ENCODE data around the gene INMT. TPM values are rescaled to one million over a fixed set of nuclear protein-coding genes. Genes with fewer than 3 reads are reported as not detected.

The INMT gene
- total and polyA plus RNA-seq, 12 donors, result 12.3 to 57.3 (median 26.9) TPM

DNA sequence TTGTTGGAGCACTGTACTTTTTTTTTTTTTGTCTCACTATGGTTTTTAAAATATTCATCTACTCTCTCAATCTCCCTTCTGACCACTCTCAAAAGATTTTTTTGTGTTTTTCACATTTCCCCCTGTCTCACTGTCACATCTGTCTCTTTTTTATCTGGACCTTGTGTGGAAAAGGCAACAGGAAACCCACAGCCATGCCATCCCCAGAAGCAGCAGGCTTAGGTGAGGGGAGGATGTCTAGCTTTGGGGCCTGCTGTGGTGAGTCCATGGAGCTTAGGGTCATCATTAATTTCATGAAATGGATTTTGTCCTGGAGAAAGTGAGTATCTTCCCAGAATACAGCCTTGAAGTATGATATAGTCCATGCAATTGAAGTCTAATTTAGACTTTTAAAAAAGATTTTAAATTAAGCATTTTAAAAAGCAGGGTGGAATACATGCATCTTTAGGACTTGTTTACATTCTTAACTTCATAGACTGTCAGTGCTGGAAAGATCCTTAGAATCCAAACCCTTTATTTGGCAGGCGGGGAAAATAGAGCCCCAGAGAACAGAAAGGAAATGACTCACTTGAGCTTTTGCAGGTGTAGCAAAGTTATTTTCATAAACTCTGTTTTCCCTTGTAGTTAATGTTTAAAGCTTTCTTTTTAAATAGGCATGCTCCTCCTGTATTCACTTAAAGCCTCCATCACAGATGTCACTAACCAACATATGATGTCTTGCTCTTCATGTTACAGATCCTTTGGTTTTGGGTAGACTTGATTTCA, 44.4 kb downstream of the INMT start:
- 46 to 55% methylated on average over 1 of the region's 1 CpG for WGBS, 2 donors
- H3K36me3 ChIP-seq, result peaks cover 0 to 37% (median 0%) of the 10 kb centered on the region in 9 donors
- H3K27me3 ChIP-seq, result no peaks in the 10 kb centered on the region
- peak overlapping the region in 9 of 10 donors; percentile 9 to 81 (median 53) for H3K27ac ChIP-seq
- no peaks in the 10 kb centered on the region for H3K9me3 ChIP-seq
- intact Hi-C loops (cut with DNase I), result loop anchor here in 3 of 10 donors (5.0 to 10.0 kb wide), 4 partner anchors 49 to 181 kb away; no protein-coding TSS in a partner anchor
- H3K4me3 ChIP-seq, result no peak overlapping the region
- TF ChIP-seq, protein P1, sequence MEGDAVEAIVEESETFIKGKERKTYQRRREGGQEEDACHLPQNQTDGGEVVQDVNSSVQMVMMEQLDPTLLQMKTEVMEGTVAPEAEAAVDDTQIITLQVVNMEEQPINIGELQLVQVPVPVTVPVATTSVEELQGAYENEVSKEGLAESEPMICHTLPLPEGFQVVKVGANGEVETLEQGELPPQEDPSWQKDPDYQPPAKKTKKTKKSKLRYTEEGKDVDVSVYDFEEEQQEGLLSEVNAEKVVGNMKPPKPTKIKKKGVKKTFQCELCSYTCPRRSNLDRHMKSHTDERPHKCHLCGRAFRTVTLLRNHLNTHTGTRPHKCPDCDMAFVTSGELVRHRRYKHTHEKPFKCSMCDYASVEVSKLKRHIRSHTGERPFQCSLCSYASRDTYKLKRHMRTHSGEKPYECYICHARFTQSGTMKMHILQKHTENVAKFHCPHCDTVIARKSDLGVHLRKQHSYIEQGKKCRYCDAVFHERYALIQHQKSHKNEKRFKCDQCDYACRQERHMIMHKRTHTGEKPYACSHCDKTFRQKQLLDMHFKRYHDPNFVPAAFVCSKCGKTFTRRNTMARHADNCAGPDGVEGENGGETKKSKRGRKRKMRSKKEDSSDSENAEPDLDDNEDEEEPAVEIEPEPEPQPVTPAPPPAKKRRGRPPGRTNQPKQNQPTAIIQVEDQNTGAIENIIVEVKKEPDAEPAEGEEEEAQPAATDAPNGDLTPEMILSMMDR (IDR thresholded peaks at IDR 0.05), result no peak
- peak in 4 of 8 donors; percentile 25 to 39 (median 35) for ATAC-seq
- DNase-seq, result no peak
- peaks cover 0 to 63% (median 47%) of the 10 kb centered on the region in 9 donors for H3K4me1 ChIP-seq

DNA sequence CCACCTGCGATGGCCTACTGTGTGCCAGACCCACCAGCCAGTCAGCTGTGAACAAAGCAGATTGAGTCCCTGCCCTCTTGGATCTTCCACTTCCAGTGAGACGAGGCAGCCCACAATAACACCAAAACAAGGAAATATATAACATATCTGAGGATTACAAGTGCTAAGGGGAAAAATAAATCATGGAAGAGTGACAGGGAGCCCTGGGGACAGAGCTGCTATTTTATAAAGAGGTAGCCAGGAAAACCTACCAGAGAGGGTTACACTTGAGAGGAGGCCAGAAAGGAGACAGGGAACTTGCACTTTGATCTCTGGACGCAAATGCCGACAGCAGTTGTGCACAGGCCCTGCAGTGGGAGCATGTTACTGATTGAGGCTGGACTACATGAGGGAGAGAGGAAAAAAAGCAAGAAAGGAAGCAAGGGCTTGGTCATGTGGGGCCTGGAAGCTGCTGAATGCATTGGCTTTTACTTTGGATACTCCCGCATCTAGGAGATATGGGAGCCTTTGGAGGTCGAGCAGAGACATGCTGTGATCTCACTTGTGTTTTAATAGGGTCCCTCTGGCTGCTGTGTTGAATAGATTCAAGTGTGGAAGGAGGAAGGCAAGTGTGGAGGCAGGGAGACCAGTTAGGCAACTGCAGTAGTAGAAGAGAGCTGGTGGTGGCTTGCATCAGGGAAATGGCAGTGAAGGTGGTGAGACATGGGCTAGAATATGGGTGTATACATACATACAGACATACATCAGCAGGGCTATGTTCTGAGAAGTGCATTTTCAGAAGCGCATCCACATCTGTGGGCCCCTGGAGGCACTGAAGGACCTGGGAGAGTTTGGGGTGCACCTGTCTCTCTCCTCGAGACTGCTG, 45.5 kb downstream of the INMT start:
- intact Hi-C loops (cut with DNase I), result loop anchor here in 4 of 10 donors (2.0 to 10.0 kb wide), 5 partner anchors 50 to 325 kb away; no protein-coding TSS in a partner anchor
- Histone ChIP-seq H3K4me1 (peaks cover 0 to 68% (median 52%) of the 10 kb centered on the region in 9 donors), H3K4me3 (no peak overlapping the region), H3K36me3 (peaks cover 0 to 26% (median 0%) of the 10 kb centered on the region in 9 donors), H3K27me3 (no peaks in the 10 kb centered on the region), H3K9me3 (no peaks in the 10 kb centered on the region), H3K27ac (peak overlapping the region in 9 of 10 donors; percentile 4 to 81 (median 46))
- WGBS, 2 donors, result 57 to 59% methylated on average over 8 of the region's 8 CpGs
- ATAC-seq, result peak in 5 of 8 donors; percentile 18 to 35 (median 28)
- TF ChIP-seq, protein P1 (IDR thresholded peaks at IDR 0.05), result no peak
- no peak for DNase-seq

DNA sequence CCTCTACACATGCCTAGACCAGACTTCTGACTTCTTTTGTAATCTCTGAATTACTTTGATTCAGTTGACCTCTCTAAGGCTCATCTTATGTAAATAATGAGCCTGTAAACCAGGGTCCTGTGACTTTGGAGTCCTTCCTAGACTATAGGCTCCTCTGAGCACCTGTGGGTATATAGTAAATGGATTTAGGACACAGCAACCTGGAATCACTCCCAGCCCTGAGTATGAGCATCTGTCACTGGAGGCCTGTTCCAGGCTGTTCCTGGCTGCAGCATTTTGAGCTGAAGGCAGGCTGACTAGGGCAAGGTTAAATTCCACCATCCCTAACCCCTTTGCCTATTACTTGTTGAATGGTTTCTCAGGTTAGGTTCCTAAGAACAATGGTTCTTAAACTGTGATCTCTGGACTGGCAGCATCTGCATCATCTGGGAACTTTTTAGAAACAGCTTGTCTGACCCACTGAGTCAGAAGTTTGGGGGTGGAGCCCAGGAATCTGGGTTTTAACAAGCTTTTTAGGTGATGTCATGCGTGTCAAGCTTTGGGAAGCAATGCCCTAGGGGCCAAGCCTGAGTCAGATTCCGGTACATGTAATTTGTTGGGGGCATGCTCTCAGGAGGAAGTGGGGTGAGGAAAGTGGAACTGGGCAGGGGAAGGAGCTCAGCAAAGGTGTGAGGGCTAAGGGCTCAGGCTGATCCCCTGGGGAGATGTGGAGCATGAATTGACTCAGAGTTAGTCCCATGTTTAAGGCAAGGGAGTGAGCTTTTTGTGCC, 47.5 kb downstream of the INMT start:
- H3K4me1 ChIP-seq, result peaks cover 0 to 79% (median 61%) of the 10 kb centered on the region in 9 donors
- TF ChIP-seq, protein P1 (IDR thresholded peaks at IDR 0.05), result no peak
- 53 to 60% methylated on average over 2 of the region's 2 CpGs for WGBS, 2 donors
- ATAC-seq, result peak in 7 of 8 donors; percentile 8 to 79 (median 36)
- no peak for DNase-seq
- peak overlapping the region in 5 of 10 donors; percentile 19 to 69 (median 52) for H3K27ac ChIP-seq
- intact Hi-C loops (cut with DNase I), result loop anchor here in 4 of 10 donors (2.0 to 10.0 kb wide), 5 partner anchors 52 to 323 kb away; no protein-coding TSS in a partner anchor
- H3K9me3 ChIP-seq, result no peaks in the 10 kb centered on the region
- no peak overlapping the region for H3K4me3 ChIP-seq
- H3K36me3 ChIP-seq, result peaks cover 0 to 9% (median 0%) of the 10 kb centered on the region in 9 donors
- no peaks in the 10 kb centered on the region for H3K27me3 ChIP-seq
